Sigmoid colon (tissue), 7 donors: Measurements from ENCODE around the gene RIOK2. TPM values are rescaled to one million over a fixed set of nuclear protein-coding genes. Genes with fewer than 3 reads are reported as not detected.

Experiments used
- DNase-seq: peaks from one replicate; pipeline ENCODE4 v3.0.0-alpha.2; 2019
- H3K27ac ChIP-seq, 4 donors: fragments of 200-600 bp; sonication (generic); one replicate each; pipeline ENCODE4 v1.5.1; 2016 to 2019; ENCODE audit warnings: mild to moderate bottlenecking in 1 of 4
- H3K27me3 ChIP-seq, 3 donors: fragments of 200-600 bp; sonication (generic); one replicate each; pipeline ENCODE4 v1.5.1; 2019; ENCODE audit warnings: mild to moderate bottlenecking in 1 of 3
- H3K36me3 ChIP-seq, 4 donors: fragments of 200-600 bp; sonication (generic); one replicate each; pipeline ENCODE4 v1.5.1; 2016 to 2019
- H3K4me1 ChIP-seq, 4 donors: fragments of 200-600 bp; sonication (generic); one replicate each; pipeline ENCODE4 v1.5.1; 2017 to 2019
- H3K4me3 ChIP-seq, 4 donors: fragments of 200-600 bp; sonication (generic); one replicate each; pipeline ENCODE4 v1.5.1; 2017 to 2019; ENCODE audit warnings: mild to moderate bottlenecking in 2 of 4, moderate library complexity in 1 of 4
- H3K9me3 ChIP-seq, 4 donors: fragments of 200-600 bp in 3 of 4; sonication (generic) in 3 of 4; one replicate each; pipeline versions ENCODE4 v1.5.1 to v1.6.1; 2013 to 2019
- EP300 ChIP-seq, 4 donors: sonication (generic); formaldehyde crosslinking; IDR thresholded peaks; one replicate each; pipeline ENCODE4 v1.6.1; 2017; ENCODE audit warnings: antibody characterized with exemption in 4 of 4
- POLR2A ChIP-seq, 2 donors: fragments of 450-650 bp; IDR thresholded peaks; one replicate each; pipeline ENCODE4 v1.6.1; 2016; ENCODE audit warnings: antibody characterized with exemption in 2 of 2, mild to moderate bottlenecking in 2 of 2, moderate library complexity in 2 of 2
- POLR2AphosphoS5 ChIP-seq, 4 donors: sonication (generic); formaldehyde crosslinking; IDR thresholded peaks; one replicate each; pipeline ENCODE4 v1.6.1; 2017; ENCODE audit warnings: antibody characterized with exemption in 4 of 4
- WGBS, 2 donors: extraction: QIAGEN DNeasy Blood & Tissue Kit; methylation state at CpG; one replicate each; pipeline ENCODE4 v1.1.7; 2013; 5-methylcytosine and 5-hydroxymethylcytosine counted together
- intact Hi-C: fragments of 100-400 bp; cut with DNase I; formaldehyde crosslinking; loops from one replicate; pipeline ENCODE4 v1.15.1; 2023
- polyA plus RNA-seq, 3 donors: library from polyadenylated mRNA; stranded (reverse); fragments of 200-250 nt; gene quantifications; one replicate each; pipeline ENCODE4 v1.2.3, GENCODE V29; 2013
- total RNA-seq, 4 donors: library from RNA; depleted of rRNA; stranded (reverse); fragments of >200 nt; gene quantifications; one replicate each; pipeline ENCODE4 v1.1.0, GENCODE V29; 2016
- TF ChIP-seq, protein P1 (sequence below), 4 experiments: fragments of 450-650 bp in 3 of 4; fragments of 200-600 bp in 1 of 4; IDR thresholded peaks; one replicate each; pipeline ENCODE4 v1.5.1; 2016 to 2019; ENCODE audit warnings: antibody characterized with exemption in 4 of 4, mild to moderate bottlenecking in 3 of 4, moderate library complexity in 2 of 4
- donor health status: healthy with polysubstance abuse.
- donor health status: Bipolar disorder and iron deficiency.
- donor health status: healthy.

RIOK2 gene
- total and polyA plus RNA-seq, 7 donors: 7.8 to 28.0 (median 16.1) TPM

DNA sequence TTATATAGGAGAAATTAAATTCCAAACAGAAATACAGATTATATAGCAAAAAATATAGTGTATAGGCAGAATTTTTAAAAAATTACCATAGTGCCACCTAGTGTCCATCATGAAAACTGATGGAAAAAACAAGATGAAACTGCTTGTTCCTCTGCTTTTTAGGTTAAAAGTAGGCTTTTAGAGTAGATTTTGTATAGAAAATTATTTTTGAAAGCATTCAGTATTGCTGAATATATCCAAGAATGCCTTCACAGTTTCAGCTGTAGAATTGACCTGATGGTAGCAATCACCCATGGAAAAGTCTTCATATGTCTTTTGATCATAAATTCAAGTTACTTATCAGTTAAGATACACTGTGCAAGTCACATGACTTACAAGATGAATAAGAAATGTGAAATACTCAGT, 19.7 kb downstream of the RIOK2 start:
- Histone ChIP-seq H3K27ac (no peak overlapping the region), H3K9me3 (no peaks in the 10 kb centered on the region), H3K36me3 (peaks cover 0 to 70% (median 15%) of the 10 kb centered on the region in 4 donors), H3K4me3 (no peak overlapping the region), H3K27me3 (no peaks in the 10 kb centered on the region), H3K4me1 (no peaks in the 10 kb centered on the region)
- intact Hi-C loops: loop anchor here (2.0 to 5.0 kb wide), 6 partner anchors 121 to 551 kb away; partner anchors contain the start of gene LNPEP
- no peak for DNase-seq
- TF ChIP-seq, protein P1, sequence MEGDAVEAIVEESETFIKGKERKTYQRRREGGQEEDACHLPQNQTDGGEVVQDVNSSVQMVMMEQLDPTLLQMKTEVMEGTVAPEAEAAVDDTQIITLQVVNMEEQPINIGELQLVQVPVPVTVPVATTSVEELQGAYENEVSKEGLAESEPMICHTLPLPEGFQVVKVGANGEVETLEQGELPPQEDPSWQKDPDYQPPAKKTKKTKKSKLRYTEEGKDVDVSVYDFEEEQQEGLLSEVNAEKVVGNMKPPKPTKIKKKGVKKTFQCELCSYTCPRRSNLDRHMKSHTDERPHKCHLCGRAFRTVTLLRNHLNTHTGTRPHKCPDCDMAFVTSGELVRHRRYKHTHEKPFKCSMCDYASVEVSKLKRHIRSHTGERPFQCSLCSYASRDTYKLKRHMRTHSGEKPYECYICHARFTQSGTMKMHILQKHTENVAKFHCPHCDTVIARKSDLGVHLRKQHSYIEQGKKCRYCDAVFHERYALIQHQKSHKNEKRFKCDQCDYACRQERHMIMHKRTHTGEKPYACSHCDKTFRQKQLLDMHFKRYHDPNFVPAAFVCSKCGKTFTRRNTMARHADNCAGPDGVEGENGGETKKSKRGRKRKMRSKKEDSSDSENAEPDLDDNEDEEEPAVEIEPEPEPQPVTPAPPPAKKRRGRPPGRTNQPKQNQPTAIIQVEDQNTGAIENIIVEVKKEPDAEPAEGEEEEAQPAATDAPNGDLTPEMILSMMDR (IDR thresholded peaks at IDR 0.05): peak in 2 of 4 experiments; percentile 30 to 60
- TF ChIP-seq POLR2A (IDR thresholded peaks at IDR 0.05): no peak
- TF ChIP-seq EP300 (IDR thresholded peaks at IDR 0.05): no peak
- no peak for TF ChIP-seq POLR2AphosphoS5 (IDR thresholded peaks at IDR 0.05)

DNA sequence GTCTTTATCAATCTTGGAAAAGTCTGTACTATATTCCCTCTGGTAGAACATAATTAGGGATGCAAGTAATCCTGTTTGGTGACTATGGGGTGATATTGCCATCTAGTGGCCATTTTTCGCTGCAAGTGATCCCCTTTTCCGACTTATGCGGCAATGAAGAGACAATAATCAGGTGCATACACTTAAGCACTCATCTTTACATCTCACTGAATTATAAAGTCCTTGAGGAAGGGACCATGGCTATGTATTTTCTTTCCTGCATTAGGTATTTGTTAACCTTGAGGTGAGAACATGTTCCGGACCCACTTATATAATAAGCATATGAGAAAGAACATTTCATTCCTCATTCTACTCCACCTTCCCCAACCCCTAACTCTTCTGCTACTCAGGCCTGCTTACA, 21.0 kb downstream of the RIOK2 start:
- Histone ChIP-seq H3K27ac (no peak overlapping the region), H3K27me3 (no peaks in the 10 kb centered on the region), H3K4me3 (no peak overlapping the region), H3K9me3 (no peaks in the 10 kb centered on the region), H3K4me1 (no peaks in the 10 kb centered on the region), H3K36me3 (peaks cover 0 to 57% (median 8%) of the 10 kb centered on the region in 4 donors)
- intact Hi-C loops: loop anchor here (2.0 to 5.0 kb wide), 6 partner anchors 120 to 550 kb away; partner anchors contain the start of gene LNPEP
- TF ChIP-seq, protein P1 (IDR thresholded peaks at IDR 0.05): peak; percentile 78 to 91 (median 81)
- TF ChIP-seq POLR2A (IDR thresholded peaks at IDR 0.05): no peak
- WGBS, 2 donors: 22 to 31% methylated on average over 4 of the region's 4 CpGs
- peak; percentile 76 for DNase-seq

DNA sequence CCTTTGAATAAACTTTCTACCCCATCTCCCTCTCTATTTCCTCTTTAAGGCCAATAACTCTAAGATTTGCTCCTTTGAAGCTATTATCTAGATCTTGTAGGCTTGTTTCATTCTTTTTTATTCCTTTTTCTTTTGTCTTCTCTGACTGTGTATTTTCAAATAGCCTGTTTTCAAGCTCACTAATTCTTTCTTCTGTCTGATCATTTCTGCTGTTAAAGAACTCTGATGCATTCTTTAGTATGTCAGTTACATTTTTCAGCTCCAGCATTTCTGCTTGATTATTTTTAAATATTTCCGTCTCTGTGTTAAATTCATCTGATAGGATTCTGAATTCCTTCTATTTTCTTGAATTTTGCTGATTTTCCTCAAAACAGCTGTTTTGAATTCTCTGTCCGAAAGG, 25.4 kb downstream of the RIOK2 start:
- Histone ChIP-seq H3K9me3 (no peaks in the 10 kb centered on the region), H3K4me1 (no peaks in the 10 kb centered on the region), H3K27me3 (no peaks in the 10 kb centered on the region), H3K27ac (no peak overlapping the region), H3K4me3 (no peak overlapping the region), H3K36me3 (peaks cover 0 to 21% (median 4%) of the 10 kb centered on the region in 4 donors)
- 97 to 98% methylated on average over 2 of the region's 2 CpGs for WGBS, 2 donors
- intact Hi-C loops: no loop called here
- TF ChIP-seq POLR2AphosphoS5 (IDR thresholded peaks at IDR 0.05) (no peak), EP300 (IDR thresholded peaks at IDR 0.05) (no peak), POLR2A (IDR thresholded peaks at IDR 0.05) (no peak)
- TF ChIP-seq, protein P1 (IDR thresholded peaks at IDR 0.05): no peak
- DNase-seq: no peak

DNA sequence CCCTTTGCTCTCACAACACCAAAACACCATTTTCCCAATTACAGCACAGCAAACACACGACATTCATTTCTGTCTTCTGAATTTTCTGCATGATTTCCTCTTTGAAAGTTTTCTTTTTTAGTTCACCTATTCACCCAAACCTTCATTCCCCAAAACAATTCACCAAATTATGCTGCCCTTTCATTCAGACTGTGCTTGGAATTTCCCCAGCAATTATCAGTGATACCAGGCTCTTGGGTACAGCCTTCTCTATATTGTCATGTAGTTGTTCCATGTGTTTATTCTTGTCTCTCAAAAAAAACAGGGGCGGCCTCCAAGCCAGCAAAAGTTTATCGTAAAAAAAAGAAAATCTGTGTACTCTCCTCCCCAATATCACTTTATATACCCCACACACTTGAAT, 31.7 kb downstream of the RIOK2 start:
- DNase-seq: no peak
- H3K4me1 ChIP-seq: no peaks in the 10 kb centered on the region
- H3K27me3 ChIP-seq: no peaks in the 10 kb centered on the region
- WGBS, 2 donors: 89 to 91% methylated on average over 3 of the region's 3 CpGs
- no peaks in the 10 kb centered on the region for H3K9me3 ChIP-seq
- TF ChIP-seq POLR2A (IDR thresholded peaks at IDR 0.05) (no peak), EP300 (IDR thresholded peaks at IDR 0.05) (no peak), POLR2AphosphoS5 (IDR thresholded peaks at IDR 0.05) (no peak)
- TF ChIP-seq, protein P1 (IDR thresholded peaks at IDR 0.05): no peak
- intact Hi-C loops: no loop called here
- no peaks in the 10 kb centered on the region for H3K36me3 ChIP-seq
- H3K27ac ChIP-seq: no peak overlapping the region
- no peak overlapping the region for H3K4me3 ChIP-seq

DNA sequence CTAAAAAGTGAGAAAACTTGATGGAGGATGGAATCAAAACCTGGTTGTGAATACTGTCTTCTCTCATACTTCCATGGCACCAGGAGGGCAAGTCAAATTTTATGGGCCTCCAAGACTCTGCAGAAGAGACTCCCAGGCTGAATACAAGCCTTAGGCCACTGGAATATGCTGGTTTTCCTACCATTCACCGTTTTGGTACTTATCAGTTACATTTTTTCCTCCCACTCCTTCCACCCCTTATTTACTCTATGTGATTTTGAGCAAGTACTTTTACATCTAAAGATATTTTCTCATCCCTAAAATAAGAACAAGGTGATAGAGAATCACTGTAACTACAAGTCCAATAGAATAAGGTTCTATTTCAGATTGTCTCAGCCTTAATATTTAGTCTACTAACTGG, 32.6 kb downstream of the RIOK2 start:
- WGBS, 2 donors: 59 to 81% methylated on average over 1 of the region's 1 CpG

More for the DNA sequence above, 32.6 kb downstream of the RIOK2 start:
- Histone ChIP-seq H3K36me3 (no peaks in the 10 kb centered on the region), H3K27ac (no peak overlapping the region), H3K4me3 (no peak overlapping the region), H3K4me1 (no peaks in the 10 kb centered on the region), H3K27me3 (no peaks in the 10 kb centered on the region), H3K9me3 (no peaks in the 10 kb centered on the region)
- intact Hi-C loops: no loop called here
- TF ChIP-seq EP300 (IDR thresholded peaks at IDR 0.05) (no peak), POLR2A (IDR thresholded peaks at IDR 0.05) (no peak), POLR2AphosphoS5 (IDR thresholded peaks at IDR 0.05) (no peak)
- TF ChIP-seq, protein P1 (IDR thresholded peaks at IDR 0.05): no peak
- no peak for DNase-seq
